Upper lobe of left lung (tissue), 4 donors: Measurements from ENCODE around the gene LSM8.

ENCODE experiments used
- CTCF ChIP-seq, 6 experiments: fragments of 450-650 bp in 4 of 6; fragments of 200-600 bp in 2 of 6; sonication (generic) in 2 of 6; IDR thresholded peaks; one replicate each; pipeline ENCODE4 v1.5.1; 2016 to 2019; ENCODE audit warnings: antibody characterized with exemption in 6 of 6
- POLR2A ChIP-seq, 4 donors: fragments of 450-650 bp; IDR thresholded peaks; one replicate each; pipeline ENCODE4 v1.5.1; 2016 to 2017; ENCODE audit warnings: antibody characterized with exemption in 4 of 4, mild to moderate bottlenecking in 2 of 4

- TF ChIP-seq POLR2A (IDR thresholded peaks at IDR 0.05) (no peak), CTCF (IDR thresholded peaks at IDR 0.05) (no peak)
Observed at GRCh38 chr7:118149394-118149793, 34.6 kb upstream of the LSM8 start.
